NCI-H1105 (cell line): Measurements from ENCODE around the gene ZBTB16.

Experiments used
- DNase-seq: peaks from one replicate; lab custom pipeline; 2025; lab: John Stamatoyannopoulos, UW

Gene ZBTB16

DNA sequence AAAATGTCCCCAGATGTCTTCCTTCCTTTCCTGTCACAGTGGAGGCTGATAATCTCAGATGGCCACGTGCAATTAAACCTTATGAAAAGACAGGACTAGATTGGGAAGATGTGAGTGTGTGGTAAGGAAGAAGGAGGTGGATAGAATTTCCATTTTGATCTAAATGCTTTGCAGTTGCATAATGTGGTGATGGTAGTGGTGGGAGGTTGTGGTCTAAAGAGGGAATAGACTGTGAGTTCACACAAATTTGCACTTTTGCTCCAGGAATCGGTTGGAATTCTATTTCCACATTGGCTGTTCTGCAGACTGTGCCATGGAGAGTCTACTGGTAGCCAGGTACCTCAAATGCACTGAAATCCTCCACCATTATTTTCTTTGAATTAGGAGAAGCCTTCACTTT is 93.3 kb downstream of the ZBTB16 start:
- no peak for DNase-seq

DNA sequence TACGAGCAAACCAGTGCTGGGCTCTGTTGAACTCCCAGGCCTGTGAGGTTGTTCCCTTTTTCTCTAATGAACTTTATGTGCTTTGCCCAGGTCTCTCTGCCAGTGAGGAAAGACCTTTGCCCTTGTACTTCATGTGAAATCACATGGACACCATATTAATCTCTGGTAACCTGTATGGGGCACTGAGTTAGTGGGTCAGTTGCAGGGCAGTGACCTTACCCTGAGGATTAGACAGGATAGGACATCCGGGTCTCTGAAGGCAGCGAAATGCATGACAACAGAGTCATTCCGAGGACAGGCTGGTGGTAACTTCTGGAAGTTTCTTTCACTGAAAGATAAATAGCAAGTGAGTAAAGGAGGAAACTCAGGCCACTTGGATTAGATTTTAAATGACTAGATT is 93.7 kb downstream of the ZBTB16 start:
- DNase-seq = no peak

GRCh38 chr11:114154271-114155047 is 94.9 kb downstream of the ZBTB16 start:
- no peak for DNase-seq

GRCh38 chr11:114155116-114155515 is 95.6 kb downstream of the ZBTB16 start:
- no peak for DNase-seq

- DNase-seq = no peak
These were observed 96.6 kb downstream of the ZBTB16 start for GRCh38 chr11:114156131-114156581.

DNA sequence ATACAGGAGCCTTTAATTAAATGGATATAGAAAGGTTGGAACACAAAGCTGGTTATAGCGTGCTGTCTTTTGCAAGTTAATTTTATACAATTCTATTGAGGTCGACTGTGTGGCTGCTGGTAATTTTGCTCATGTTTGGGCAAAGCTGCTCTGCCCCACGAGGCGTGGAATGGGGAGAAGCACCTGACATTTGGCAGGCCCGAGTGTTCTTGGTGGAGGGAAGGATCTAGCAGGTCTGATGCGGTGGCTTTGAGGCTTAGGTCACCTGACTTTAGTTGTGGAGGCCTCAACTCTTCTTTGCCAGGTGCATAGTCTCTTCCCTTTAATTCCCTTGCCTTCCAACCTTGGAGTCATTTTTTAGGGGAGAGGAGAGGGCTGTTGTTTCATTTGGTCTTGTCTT is 97.3 kb downstream of the ZBTB16 start:
- DNase-seq = no peak

DNA sequence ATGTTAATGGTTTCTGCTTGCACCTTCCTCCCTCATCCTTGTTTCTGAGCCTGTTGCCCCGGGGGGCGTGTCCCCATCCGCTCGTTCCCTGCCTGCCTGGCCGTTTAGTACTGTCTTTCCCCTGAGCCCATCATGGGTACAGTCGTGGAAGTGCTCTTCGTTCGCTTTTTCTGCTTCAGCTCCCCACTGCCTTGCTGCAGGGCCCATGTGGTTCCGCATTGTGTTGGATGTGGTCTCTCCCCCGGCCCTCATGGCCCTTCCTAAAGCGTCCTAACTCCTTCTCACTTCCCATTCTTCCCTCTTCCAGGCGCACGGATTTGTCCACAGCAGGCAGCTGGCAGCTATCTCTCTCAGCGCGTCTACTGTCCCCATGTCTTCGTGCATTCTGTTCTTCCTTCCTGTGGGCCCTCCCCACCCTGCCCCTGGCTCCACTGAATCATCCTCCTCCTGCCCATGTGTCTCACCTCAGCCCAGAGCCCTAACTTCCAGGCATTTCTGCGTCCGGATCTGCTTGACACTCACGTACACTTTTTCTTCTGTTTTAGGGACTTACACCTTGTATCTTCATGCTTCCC is 98.1 kb downstream of the ZBTB16 start:
- DNase-seq = no peak

DNA sequence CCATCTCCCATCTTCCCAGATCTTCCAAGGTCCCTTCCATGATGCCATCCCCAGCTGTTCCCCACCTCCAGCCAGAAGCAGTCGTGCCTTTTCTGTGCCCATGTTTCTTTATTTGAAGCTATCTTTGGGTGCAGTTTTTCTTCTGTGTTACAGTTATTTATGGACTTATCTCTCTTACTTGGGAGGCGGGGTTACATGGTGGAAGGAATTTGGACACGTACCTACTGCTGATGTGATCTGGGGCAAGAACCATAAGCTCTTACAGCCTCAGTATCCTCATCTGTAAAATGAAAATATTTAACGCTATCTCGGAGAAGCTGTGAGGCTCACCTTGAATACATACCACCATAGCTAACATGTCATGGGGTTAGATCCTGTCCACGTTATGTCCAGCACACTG is 98.9 kb downstream of the ZBTB16 start:
- no peak for DNase-seq

DNA sequence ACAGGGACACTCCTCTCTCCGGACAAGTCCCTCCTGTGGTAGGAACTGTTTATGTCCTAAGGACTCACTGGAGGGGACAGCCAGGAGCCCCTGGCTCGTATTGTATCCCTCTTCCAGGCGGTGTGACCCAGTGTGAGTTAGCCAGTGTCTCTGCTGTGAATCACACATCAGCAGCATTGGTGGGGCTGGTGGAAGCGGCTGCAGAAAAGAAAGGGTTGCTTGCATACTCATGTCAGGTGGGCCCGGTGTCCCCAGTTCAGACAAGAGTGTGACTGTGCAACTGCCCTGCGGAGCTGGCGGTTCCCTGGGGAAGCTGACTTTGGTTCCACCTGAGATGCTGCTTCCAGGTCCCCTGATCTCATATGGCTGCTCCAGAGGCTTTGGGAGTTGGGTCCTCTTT is 99.4 kb downstream of the ZBTB16 start:
- DNase-seq = no peak

DNA sequence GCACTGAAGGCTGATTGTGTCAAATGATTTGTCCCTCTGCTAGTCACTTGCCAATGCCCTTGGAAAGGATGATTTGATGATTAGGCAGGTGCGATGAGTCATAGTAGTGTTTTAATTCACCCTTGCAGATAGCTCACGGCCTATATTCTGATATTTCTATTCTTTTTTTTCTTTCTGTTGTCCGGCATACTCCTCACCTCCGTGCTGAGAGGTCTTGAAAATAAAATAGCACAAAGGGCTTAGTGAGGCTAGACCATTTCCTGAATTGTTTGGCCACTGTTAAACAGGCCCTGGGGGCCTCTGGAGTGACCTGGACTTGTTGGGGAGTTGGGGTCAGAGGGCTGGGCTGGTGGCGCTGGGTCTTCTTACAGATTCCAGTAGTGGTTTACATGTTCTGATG is 99.8 kb downstream of the ZBTB16 start:
- no peak for DNase-seq

- peak; percentile 95 for DNase-seq
These were observed 100.5 kb downstream of the ZBTB16 start for GRCh38 chr11:114159802-114160632.

DNA sequence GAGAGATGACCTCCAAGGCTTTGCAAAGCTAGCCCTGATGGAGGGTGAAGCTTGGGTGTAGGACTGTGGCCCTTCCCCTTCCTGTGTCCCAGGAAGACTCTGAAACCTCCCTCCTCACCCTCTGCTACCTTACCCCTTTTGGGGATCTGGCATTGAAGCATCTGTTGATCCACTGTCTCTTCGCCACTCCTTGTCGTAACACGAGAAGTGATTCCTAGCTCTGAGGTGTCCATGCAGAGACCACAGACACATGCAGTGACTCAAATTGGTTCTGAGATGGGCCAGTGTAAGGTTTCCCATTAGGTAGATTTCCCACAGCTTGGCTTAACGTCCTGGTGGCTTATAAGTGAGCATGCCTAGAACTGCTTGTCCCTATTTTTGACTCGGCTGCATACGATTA is 101.4 kb downstream of the ZBTB16 start:
- no peak for DNase-seq

DNA sequence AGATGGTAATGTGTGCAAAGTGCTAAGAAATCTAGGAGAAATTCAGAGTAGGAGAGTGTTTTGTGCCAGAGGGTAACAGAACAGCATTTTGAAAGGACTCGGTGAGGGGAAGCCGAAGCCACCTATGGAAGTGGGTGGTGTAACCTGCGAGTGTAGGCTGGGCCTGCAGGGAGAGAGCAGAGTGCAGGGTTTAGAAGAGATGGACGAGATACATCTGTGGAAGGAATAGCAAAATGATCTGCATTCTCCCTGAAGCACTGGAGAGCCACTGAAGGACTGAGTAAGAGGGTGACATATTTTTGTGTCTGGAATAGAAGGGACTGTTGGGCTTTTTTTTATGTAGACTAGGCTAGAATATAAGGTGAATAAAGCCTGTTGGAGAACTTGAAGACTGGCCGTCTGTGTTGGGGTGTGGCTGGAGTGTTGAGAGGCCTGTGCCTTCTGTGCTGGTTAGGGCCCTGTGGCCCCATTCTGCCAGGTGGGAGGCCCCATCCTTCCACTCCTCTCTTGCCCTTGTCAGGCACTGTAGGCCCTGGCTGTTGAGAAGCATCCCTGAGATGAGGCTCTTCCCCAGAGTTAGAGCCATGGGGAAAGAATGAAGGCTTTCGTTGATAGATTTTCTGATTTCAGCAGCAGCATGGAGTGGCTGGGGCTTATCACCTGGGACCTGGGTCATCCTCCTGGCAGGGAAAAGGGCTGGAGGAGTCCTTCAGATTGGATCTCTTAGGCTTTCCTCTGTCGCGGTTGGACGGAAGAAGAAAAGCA is 102.2 kb downstream of the ZBTB16 start:
- no peak for DNase-seq

DNA sequence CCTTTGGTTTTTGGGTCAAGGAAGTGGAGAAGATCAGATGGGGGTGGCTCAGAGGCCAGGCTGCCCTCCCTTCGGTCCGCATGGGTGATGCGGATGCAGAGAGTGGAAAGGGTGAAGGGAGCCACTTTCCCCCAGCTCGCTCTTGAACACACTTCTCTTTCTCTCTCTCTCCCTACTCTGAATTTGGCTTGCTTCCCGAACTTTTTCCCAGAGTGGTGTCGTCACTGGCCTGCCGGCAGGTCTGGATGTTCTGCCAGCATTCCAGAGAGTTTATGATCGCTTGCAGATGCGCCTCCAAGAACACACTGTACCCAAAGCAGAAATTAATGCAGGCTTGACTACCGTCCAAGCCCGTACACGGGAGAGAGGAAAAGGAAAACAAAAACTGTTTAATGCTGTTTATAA is 103.2 kb downstream of the ZBTB16 start:
- DNase-seq = peak; percentile 95

GRCh38 chr11:114163229-114163631 is 103.7 kb downstream of the ZBTB16 start:
- peak; percentile 46 for DNase-seq

DNA sequence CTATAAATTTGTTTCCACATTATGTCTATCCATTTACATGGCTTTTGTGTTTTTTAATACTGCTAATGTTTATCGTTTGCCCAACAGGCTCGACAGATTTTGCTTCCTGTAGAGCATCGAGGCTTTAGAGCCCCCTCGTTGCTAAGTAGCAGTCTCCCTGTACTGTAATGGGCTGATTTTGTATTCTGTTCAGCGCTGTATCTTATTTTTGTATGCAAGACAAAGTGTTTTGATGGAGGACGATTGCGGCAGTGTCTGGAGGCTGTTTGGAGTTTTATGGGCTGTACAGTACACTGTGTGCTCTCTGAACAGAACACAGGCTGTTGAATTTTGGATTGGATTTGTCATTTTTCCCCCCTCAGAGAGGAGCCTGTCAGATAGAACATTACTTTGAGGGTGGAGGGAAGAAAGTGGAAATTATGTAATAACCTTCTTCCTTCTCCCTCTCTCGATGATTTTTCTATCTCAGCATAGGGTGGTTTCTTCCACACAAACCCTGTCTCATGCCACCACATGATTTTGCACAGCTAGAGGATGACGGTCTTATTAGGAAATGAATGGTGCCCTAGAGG is 104.4 kb downstream of the ZBTB16 start:
- no peak for DNase-seq

GRCh38 chr11:114164546-114164945 is 105.0 kb downstream of the ZBTB16 start:
- no peak for DNase-seq

GRCh38 chr11:114165326-114166230 is 106.1 kb downstream of the ZBTB16 start:
- no peak for DNase-seq

DNA sequence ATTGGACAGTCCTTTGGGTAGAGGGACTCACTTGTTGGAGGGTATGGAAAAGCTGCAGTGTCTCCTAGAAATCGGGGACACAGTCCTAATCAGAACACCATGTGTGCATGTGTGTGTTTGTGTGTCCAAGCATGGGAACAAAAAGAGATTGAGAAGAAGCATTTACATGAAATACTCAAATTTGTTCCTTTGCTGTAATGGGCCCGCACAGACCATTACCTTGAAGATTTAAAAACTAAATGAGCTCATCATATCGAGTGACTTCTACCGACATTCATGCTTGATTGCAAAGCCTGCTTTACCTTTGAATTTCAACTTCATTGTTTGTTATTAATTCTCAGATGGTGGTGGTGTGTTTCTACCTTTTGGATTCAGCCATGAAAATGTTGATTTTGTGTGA is 106.9 kb downstream of the ZBTB16 start:
- DNase-seq = no peak

- DNase-seq = peak; percentile 88
These were observed 107.4 kb downstream of the ZBTB16 start for GRCh38 chr11:114166897-114167323.

DNA sequence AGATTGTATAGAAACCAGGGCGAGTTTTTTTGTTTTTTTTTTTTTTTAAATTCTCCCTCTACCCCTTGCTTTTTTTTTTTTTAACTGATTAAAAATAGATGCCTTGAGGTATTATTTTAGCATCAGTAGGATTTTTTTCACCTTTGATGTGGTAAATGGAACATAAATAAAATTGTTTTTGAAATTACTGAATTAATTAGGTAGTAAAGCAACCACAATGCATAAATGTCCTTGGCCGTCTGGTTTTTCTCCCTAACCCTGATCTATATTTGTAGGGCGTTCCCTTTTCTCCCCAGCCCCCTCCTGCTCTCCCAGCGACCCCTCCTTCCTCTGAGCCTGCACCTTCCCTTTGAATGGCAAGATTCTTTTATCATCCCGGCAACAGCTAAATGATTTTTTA is 107.8 kb downstream of the ZBTB16 start:
- no peak for DNase-seq
